ENCODE measurements around the gene MAN1C1. TPM values are rescaled to one million over a fixed set of nuclear protein-coding genes. Genes with fewer than 3 reads are reported as not detected.
A peak's percentile ranks its signal among the peaks of the same experiment; 100 is the strongest.

MAN1C1 gene
- total RNA-seq, 2 experiments from 2014 or later, result 3.7 to 4.4 TPM

- Mint-ChIP-seq H3K9me3 (no peaks in the 10 kb centered on the region), H3K27ac (no peak overlapping the region), H3K27me3 (no peaks in the 10 kb centered on the region), H3K36me3 (ENCODE audit: low read depth) (no peaks in the 10 kb centered on the region), H3K4me3 (no peak overlapping the region), H3K4me1 (ENCODE audit: low read depth) (peaks cover 25% of the 10 kb centered on the region)
- intact Hi-C loops (cut with micrococcal nuclease), result no loop called here
- TF ChIP-seq CTCF (IDR thresholded peaks at IDR 0.05), result no peak
- ChIA-PET CTCF (interaction anchor here (0.7 to 1.2 kb wide), 3 partner anchors 51 to 77 kb away, joined by 3 to 5 read pairs (median 3); no protein-coding TSS in a partner anchor), POLR2A (interaction anchor here (1.3 kb wide), 1 partner anchor 70 kb away, joined by 3 read pairs; no protein-coding TSS in a partner anchor)
- DNase-seq (peak; percentile 52), ATAC-seq (peak; percentile 62)
Observed at GRCh38 chr1:25689686-25690381, 73.2 kb downstream of the MAN1C1 start.

- Mint-ChIP-seq H3K36me3 (ENCODE audit: low read depth) (no peaks in the 10 kb centered on the region), H3K4me3 (no peak overlapping the region), H3K9me3 (no peaks in the 10 kb centered on the region), H3K27me3 (no peaks in the 10 kb centered on the region), H3K27ac (no peak overlapping the region), H3K4me1 (ENCODE audit: low read depth) (peaks cover 28% of the 10 kb centered on the region)
- no peak for TF ChIP-seq CTCF (IDR thresholded peaks at IDR 0.05)
- ChIA-PET CTCF (interaction anchor here (1.1 to 1.2 kb wide), 2 partner anchors 51 to 68 kb away, joined by 3 to 5 read pairs; no protein-coding TSS in a partner anchor), POLR2A (interaction anchor here (1.3 kb wide), 1 partner anchor 71 kb away, joined by 3 read pairs; no protein-coding TSS in a partner anchor)
- intact Hi-C loops (cut with micrococcal nuclease), result no loop called here
- ATAC-seq (no peak), DNase-seq (no peak)
Observed at GRCh38 chr1:25690396-25690956, 73.9 kb downstream of the MAN1C1 start.

GRCh38 chr1:25691211-25691610 lies 74.6 kb downstream of the MAN1C1 start:
- peaks cover 35% of the 10 kb centered on the region for H3K4me1 Mint-ChIP-seq (ENCODE audit: low read depth)
- H3K36me3 Mint-ChIP-seq (ENCODE audit: low read depth), result no peaks in the 10 kb centered on the region
- ChIA-PET CTCF (interaction anchor here (1.1 to 2.4 kb wide), 4 partner anchors 12 to 73 kb away, joined by 3 to 12 read pairs (median 4); no protein-coding TSS in a partner anchor), POLR2A (no interaction called here)
- no peak overlapping the region for H3K4me3 Mint-ChIP-seq
- intact Hi-C loops (cut with micrococcal nuclease), result no loop called here
- DNase-seq, result no peak
- no peak overlapping the region for H3K27ac Mint-ChIP-seq
- ATAC-seq, result no peak
- H3K27me3 Mint-ChIP-seq, result no peaks in the 10 kb centered on the region
- H3K9me3 Mint-ChIP-seq, result no peaks in the 10 kb centered on the region
- TF ChIP-seq CTCF (IDR thresholded peaks at IDR 0.05), result no peak

GRCh38 chr1:25692560-25692959 lies 76.0 kb downstream of the MAN1C1 start:
- Mint-ChIP-seq H3K9me3 (no peaks in the 10 kb centered on the region), H3K4me3 (no peak overlapping the region), H3K27ac (no peak overlapping the region), H3K36me3 (ENCODE audit: low read depth) (no peaks in the 10 kb centered on the region), H3K4me1 (ENCODE audit: low read depth) (peaks cover 45% of the 10 kb centered on the region), H3K27me3 (no peaks in the 10 kb centered on the region)
- peak; percentile 61 for TF ChIP-seq CTCF (IDR thresholded peaks at IDR 0.05)
- intact Hi-C loops (cut with micrococcal nuclease), result no loop called here
- ATAC-seq (peak; percentile 57), DNase-seq (peak; percentile 29)
- ChIA-PET CTCF (interaction anchor here (0.7 to 2.4 kb wide), 15 partner anchors 10 to 118 kb away, joined by 3 to 12 read pairs (median 4); no protein-coding TSS in a partner anchor), POLR2A (interaction anchor here (1.1 to 1.3 kb wide), 2 partner anchors 9 to 109 kb away, joined by 3 read pairs; no protein-coding TSS in a partner anchor)
